GM23248 (cell line): Measurements from ENCODE around the gene ANKS1B. TPM values are rescaled to one million over a fixed set of nuclear protein-coding genes. Genes with fewer than 3 reads are reported as not detected.

Experiments used
- DNase-seq: peaks from one replicate; pipeline ENCODE4 v3.0.0-alpha.2; 2015
- H2AFZ ChIP-seq: fragments of 200-600 bp; sonication (generic); 2 replicates; pipeline ENCODE4 v1.6.1; 2016; ENCODE audit warnings: antibody characterized with exemption
- H3F3A ChIP-seq: fragments of 200-600 bp; sonication (generic); 2 replicates; pipeline ENCODE4 v1.6.1; 2016; ENCODE audit warnings: mild to moderate bottlenecking, antibody characterized with exemption, mixed run types; ENCODE audit not compliant: insufficient read depth
- H3K27ac ChIP-seq: fragments of 200-600 bp; sonication (generic); 2 replicates; pipeline ENCODE4 v1.5.1; 2016; ENCODE audit warnings: mild to moderate bottlenecking
- H3K27me3 ChIP-seq: fragments of 200-600 bp; sonication (generic); replicated peaks from 2 replicates; pipeline ENCODE4 v1.6.1; 2016; ENCODE audit warnings: mild to moderate bottlenecking; ENCODE audit not compliant: insufficient read depth
- H3K36me3 ChIP-seq: fragments of 200-600 bp; sonication (generic); 2 replicates; pipeline ENCODE4 v1.6.1; 2016; ENCODE audit warnings: low read depth, mild to moderate bottlenecking
- H3K4me1 ChIP-seq: fragments of 200-600 bp; sonication (generic); 2 replicates; pipeline ENCODE4 v1.6.1; 2016; ENCODE audit warnings: mild to moderate bottlenecking; ENCODE audit not compliant: insufficient read depth
- H3K4me2 ChIP-seq: fragments of 200-600 bp; sonication (generic); one replicate; pipeline ENCODE4 v1.6.1; 2016; ENCODE audit warnings: mild to moderate bottlenecking; ENCODE audit not compliant: unreplicated experiment
- H3K4me3 ChIP-seq: fragments of 200-600 bp; sonication (generic); 2 replicates; pipeline ENCODE4 v1.5.1; 2016; ENCODE audit warnings: mild to moderate bottlenecking
- H3K79me2 ChIP-seq: fragments of 200-600 bp; sonication (generic); 2 replicates; pipeline ENCODE4 v1.6.1; 2016; ENCODE audit warnings: mild to moderate bottlenecking; ENCODE audit not compliant: insufficient read depth
- H3K9ac ChIP-seq: fragments of 200-600 bp; sonication (generic); 2 replicates; pipeline ENCODE4 v1.6.1; 2016; ENCODE audit warnings: mild to moderate bottlenecking
- H3K9me2 ChIP-seq: fragments of 200-600 bp; sonication (generic); 2 replicates; pipeline ENCODE4 v1.6.1; 2016; ENCODE audit warnings: mixed run types, mild to moderate bottlenecking, moderate library complexity; ENCODE audit not compliant: insufficient read depth
- H3K9me3 ChIP-seq: fragments of 200-600 bp; sonication (generic); one replicate; pipeline ENCODE4 v1.6.1; 2017; ENCODE audit warnings: low read depth
- H4K20me1 ChIP-seq: fragments of 200-600 bp; sonication (generic); 2 replicates; pipeline ENCODE4 v1.6.0; 2016; ENCODE audit not compliant: insufficient read depth
- EZH2 ChIP-seq: fragments of 200-600 bp; sonication (generic); IDR thresholded peaks from 2 replicates; pipeline ENCODE4 v1.6.1; 2018; ENCODE audit warnings: antibody characterized with exemption, mild to moderate bottlenecking; ENCODE audit not compliant: insufficient read depth, poor library complexity, severe bottlenecking
- EZH2phosphoT487 ChIP-seq: fragments of 200-600 bp; sonication (generic); IDR thresholded peaks from 2 replicates; pipeline ENCODE4 v1.6.1; 2018; ENCODE audit warnings: antibody characterized with exemption, moderate library complexity, mild to moderate bottlenecking, low read depth; ENCODE audit not compliant: insufficient read depth
- WGBS, 2 experiments: methylation state at CpG; one replicate each; pipeline ENCODE4 v1.1.6; 2015 to 2017; ENCODE audit warnings: low lambda C conversion rate in 2 of 2, low coverage in 1 of 2; ENCODE audit errors: missing lambda C conversion rate in 2 of 2; 5-methylcytosine and 5-hydroxymethylcytosine counted together
- in situ Hi-C: fragments of 300-500 bp; cut with MboI; formaldehyde crosslinking; loops from 2 replicates; pipeline ENCODE4 v1.15.0; 2020
- polyA plus RNA-seq: library from polyadenylated mRNA; unstranded; fragments of >200 nt; fragmentation: Nextera tagmentation; extraction: Ambion mirVana; gene quantifications from 2 replicates; pipeline ENCODE4 v1.2.1, GENCODE V29; 2016
- total RNA-seq: library from RNA; depleted of rRNA; stranded (reverse); fragments of >200 nt; shearing (Covaris generic); gene quantifications from 2 replicates; pipeline ENCODE4 v1.2.3, GENCODE V29; 2014

ANKS1B gene
- total and polyA plus RNA-seq, 2 experiments from 2014 or later = not detected

DNA sequence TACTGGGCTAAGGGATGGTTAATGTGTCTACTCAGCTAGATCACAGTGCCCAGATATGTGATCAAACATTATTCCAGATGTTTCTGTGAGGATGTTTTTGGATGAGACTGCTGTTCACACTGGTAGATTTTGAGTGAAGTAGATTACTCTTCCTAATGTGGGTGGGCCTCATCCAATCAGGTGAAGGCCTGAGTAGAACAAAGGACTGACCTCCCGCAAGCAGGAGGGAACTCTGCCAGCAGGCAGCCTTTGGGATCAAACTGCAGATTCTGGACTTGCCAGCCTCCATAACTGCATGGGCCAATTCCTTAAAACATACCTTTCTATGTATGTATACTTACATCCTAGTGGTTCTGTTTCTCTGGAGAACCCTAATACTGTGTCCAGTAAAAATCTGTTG is 1120.4 kb downstream of the ANKS1B start:
- in situ Hi-C loops = no loop called here
- WGBS, 2 experiments = 39 to 63% methylated on average over 1 of the region's 1 CpG

GRCh38 chr12:98863167-98863566 is 1121.6 kb downstream of the ANKS1B start:
- H3K4me2 ChIP-seq = no peak overlapping the region
- no peaks in the 10 kb centered on the region for H3K9me3 ChIP-seq
- H4K20me1 ChIP-seq = no peaks in the 10 kb centered on the region
- H3K27me3 ChIP-seq = no peaks in the 10 kb centered on the region
- no peaks in the 10 kb centered on the region for H3K4me1 ChIP-seq
- H3K4me3 ChIP-seq = no peak overlapping the region
- DNase-seq = no peak
- H2AFZ ChIP-seq = no peak overlapping the region
- 27 to 34% methylated on average over 3 of the region's 3 CpGs for WGBS, 2 experiments
- no peaks in the 10 kb centered on the region for H3K36me3 ChIP-seq
- no peak overlapping the region for H3K9ac ChIP-seq
- no peak for TF ChIP-seq EZH2phosphoT487
- TF ChIP-seq EZH2 = no peak
- H3F3A ChIP-seq = no peaks in the 10 kb centered on the region
- no peaks in the 10 kb centered on the region for H3K9me2 ChIP-seq
- in situ Hi-C loops = no loop called here
- H3K79me2 ChIP-seq = no peaks in the 10 kb centered on the region
- H3K27ac ChIP-seq = no peak overlapping the region

More for the DNA sequence above, 1120.4 kb downstream of the ANKS1B start:
- no peak overlapping the region for H3K4me3 ChIP-seq
- no peak overlapping the region for H3K9ac ChIP-seq
- TF ChIP-seq EZH2 = no peak
- TF ChIP-seq EZH2phosphoT487 = no peak
- no peaks in the 10 kb centered on the region for H3K9me2 ChIP-seq
- H3K79me2 ChIP-seq = no peaks in the 10 kb centered on the region
- no peaks in the 10 kb centered on the region for H4K20me1 ChIP-seq
- H2AFZ ChIP-seq = no peak overlapping the region
- H3K4me2 ChIP-seq = no peak overlapping the region
- no peaks in the 10 kb centered on the region for H3K36me3 ChIP-seq
- DNase-seq = no peak
- H3K27me3 ChIP-seq = no peaks in the 10 kb centered on the region
- no peaks in the 10 kb centered on the region for H3F3A ChIP-seq
- H3K27ac ChIP-seq = no peak overlapping the region
- no peaks in the 10 kb centered on the region for H3K4me1 ChIP-seq
- H3K9me3 ChIP-seq = no peaks in the 10 kb centered on the region

DNA sequence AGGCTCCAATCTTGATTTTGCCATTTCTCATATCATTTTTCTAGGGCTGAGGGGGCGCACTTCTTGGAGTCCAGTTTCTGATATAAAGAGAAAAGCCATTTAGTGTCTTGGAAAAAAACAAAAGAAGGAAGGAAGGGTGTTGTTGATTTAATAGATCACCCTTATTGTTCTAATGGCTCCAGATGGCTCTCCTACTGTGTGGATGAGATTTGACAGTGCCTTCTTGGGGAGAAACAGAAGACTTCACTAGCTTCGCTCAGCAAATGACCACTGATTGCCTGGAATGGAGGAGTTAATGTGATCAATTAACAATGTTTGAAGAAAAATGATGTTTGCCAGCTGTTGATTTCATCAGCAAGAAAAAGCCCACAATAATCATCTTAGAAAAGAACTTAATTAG is 1123.5 kb downstream of the ANKS1B start:
- no peaks in the 10 kb centered on the region for H4K20me1 ChIP-seq
- H3K27ac ChIP-seq = no peak overlapping the region
- in situ Hi-C loops = no loop called here
- H3K36me3 ChIP-seq = no peaks in the 10 kb centered on the region
- H3K9me2 ChIP-seq = no peaks in the 10 kb centered on the region
- H3F3A ChIP-seq = no peaks in the 10 kb centered on the region
- DNase-seq = no peak
- no peak overlapping the region for H3K4me3 ChIP-seq
- no peak overlapping the region for H3K9ac ChIP-seq
- no peaks in the 10 kb centered on the region for H3K79me2 ChIP-seq
- H3K4me2 ChIP-seq = no peak overlapping the region
- H3K4me1 ChIP-seq = no peaks in the 10 kb centered on the region
- H3K9me3 ChIP-seq = no peaks in the 10 kb centered on the region
- no peaks in the 10 kb centered on the region for H3K27me3 ChIP-seq
- H2AFZ ChIP-seq = no peak overlapping the region
- TF ChIP-seq EZH2 (no peak), EZH2phosphoT487 (no peak)
- 23 to 39% methylated on average over 2 of the region's 2 CpGs for WGBS, 2 experiments

DNA sequence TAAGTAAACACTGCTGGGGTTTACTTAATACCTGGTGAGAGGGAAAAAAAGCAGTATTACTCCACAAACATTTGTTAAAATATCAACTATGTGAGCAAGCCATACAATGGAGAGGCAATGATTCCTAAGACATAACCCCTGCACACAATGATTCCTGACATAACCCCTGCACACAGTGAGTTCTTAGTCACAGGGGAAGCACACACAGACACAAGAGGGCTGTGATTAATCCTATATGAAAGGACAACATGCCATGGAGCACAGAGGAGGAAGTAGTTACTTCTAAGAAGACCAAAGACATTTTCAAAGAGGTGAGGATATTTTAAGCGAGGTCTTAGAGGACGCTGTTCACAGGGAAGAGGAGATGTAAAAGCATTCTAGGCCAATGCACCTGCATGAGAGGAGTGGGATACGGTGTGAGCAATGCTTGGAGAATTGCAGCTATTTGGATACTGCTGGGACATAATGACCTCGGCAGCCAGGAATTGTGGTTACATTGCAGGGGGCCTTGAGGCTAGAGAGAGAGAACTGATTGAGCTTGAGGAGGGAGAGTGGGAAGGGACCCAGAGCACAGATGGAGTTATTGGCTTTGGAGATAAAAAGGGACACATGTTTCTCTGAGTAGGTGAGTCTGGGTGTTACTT is 1127.7 kb downstream of the ANKS1B start:
- Histone ChIP-seq H2AFZ (no peak overlapping the region), H3K27ac (no peak overlapping the region), H3F3A (no peaks in the 10 kb centered on the region), H3K36me3 (no peaks in the 10 kb centered on the region), H3K9ac (no peak overlapping the region), H3K79me2 (no peaks in the 10 kb centered on the region), H3K4me2 (no peak overlapping the region), H4K20me1 (no peaks in the 10 kb centered on the region), H3K4me3 (no peak overlapping the region), H3K9me3 (no peaks in the 10 kb centered on the region), H3K9me2 (no peaks in the 10 kb centered on the region), H3K4me1 (no peaks in the 10 kb centered on the region), H3K27me3 (no peaks in the 10 kb centered on the region)
- TF ChIP-seq EZH2 (no peak), EZH2phosphoT487 (no peak)
- 36 to 48% methylated on average over 4 of the region's 4 CpGs for WGBS, 2 experiments
- no peak for DNase-seq
- in situ Hi-C loops = no loop called here

DNA sequence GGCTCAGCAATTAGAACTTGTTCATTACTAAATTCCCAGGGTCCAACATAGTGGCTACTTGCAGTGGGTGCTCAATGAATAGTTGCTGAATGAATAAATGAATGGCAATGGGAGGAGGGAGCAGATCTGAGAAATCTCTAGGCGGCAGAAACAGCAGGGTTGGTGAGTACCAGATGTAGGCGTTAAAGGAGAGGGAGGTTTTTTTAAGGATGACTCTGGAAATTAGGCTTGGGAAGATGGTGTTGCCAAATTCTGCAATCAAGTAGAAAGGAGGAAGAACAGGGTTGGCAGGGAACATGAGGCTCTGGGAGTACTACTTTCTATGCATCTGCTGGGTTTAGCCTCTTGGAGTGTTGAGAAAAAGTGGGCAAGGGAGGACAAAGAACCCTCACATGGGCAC is 1132.6 kb downstream of the ANKS1B start:
- Histone ChIP-seq H3K27ac (no peak overlapping the region), H3K4me3 (no peak overlapping the region), H2AFZ (no peak overlapping the region), H3K27me3 (no peaks in the 10 kb centered on the region), H3K79me2 (no peaks in the 10 kb centered on the region), H3K4me1 (no peaks in the 10 kb centered on the region), H3K9me3 (no peaks in the 10 kb centered on the region), H3K36me3 (no peaks in the 10 kb centered on the region), H3K4me2 (no peak overlapping the region), H3F3A (no peaks in the 10 kb centered on the region), H3K9ac (no peak overlapping the region), H4K20me1 (no peaks in the 10 kb centered on the region), H3K9me2 (no peaks in the 10 kb centered on the region)
- no peak for DNase-seq
- in situ Hi-C loops = no loop called here
- no peak for TF ChIP-seq EZH2phosphoT487
- TF ChIP-seq EZH2 = no peak
- 22 to 31% methylated on average over 2 of the region's 2 CpGs for WGBS, 2 experiments
